ENCODE measurements around the gene C6orf132.

C6orf132 gene

GRCh38 chr6:42135161-42135560 lies 7.3 kb downstream of the C6orf132 start:
- no peak for DNase-seq (ENCODE audit: low read depth)

- DNase-seq (ENCODE audit: low read depth) = no peak
These were observed 8.5 kb downstream of the C6orf132 start for GRCh38 chr6:42133926-42134325.

GRCh38 chr6:42131531-42131930 lies 10.9 kb downstream of the C6orf132 start:
- DNase-seq (ENCODE audit: low read depth) = no peak

GRCh38 chr6:42129360-42129676 lies 13.1 kb downstream of the C6orf132 start:
- DNase-seq (ENCODE audit: low read depth) = no peak

- no peak for DNase-seq (ENCODE audit: low read depth)
These were observed 13.7 kb downstream of the C6orf132 start for GRCh38 chr6:42128460-42129359.

- DNase-seq (ENCODE audit: low read depth) = no peak
These were observed 16.8 kb downstream of the C6orf132 start for GRCh38 chr6:42125663-42126062.

GRCh38 chr6:42125231-42125630 lies 17.2 kb downstream of the C6orf132 start:
- no peak for DNase-seq (ENCODE audit: low read depth)

- DNase-seq (ENCODE audit: low read depth) = no peak
These were observed 18.1 kb downstream of the C6orf132 start for GRCh38 chr6:42124223-42124836.

- DNase-seq (ENCODE audit: low read depth) = no peak
These were observed 18.9 kb downstream of the C6orf132 start for GRCh38 chr6:42123379-42124103.

GRCh38 chr6:42120895-42121865 lies 21.2 kb downstream of the C6orf132 start:
- no peak for DNase-seq (ENCODE audit: low read depth)

GRCh38 chr6:42118162-42119001 lies 24.0 kb downstream of the C6orf132 start:
- no peak for DNase-seq (ENCODE audit: low read depth)

GRCh38 chr6:42117843-42118161 lies 24.6 kb downstream of the C6orf132 start:
- no peak for DNase-seq (ENCODE audit: low read depth)

- DNase-seq (ENCODE audit: low read depth) = no peak
These were observed 28.3 kb downstream of the C6orf132 start for GRCh38 chr6:42113936-42114636.

- no peak for DNase-seq (ENCODE audit: low read depth)
These were observed 30.1 kb downstream of the C6orf132 start for GRCh38 chr6:42112351-42112750.

GRCh38 chr6:42110683-42111082 lies 31.7 kb downstream of the C6orf132 start:
- DNase-seq (ENCODE audit: low read depth) = no peak

GRCh38 chr6:42108071-42108470 lies 34.3 kb downstream of the C6orf132 start:
- DNase-seq (ENCODE audit: low read depth) = no peak

GRCh38 chr6:42106112-42107023 lies 36.1 kb downstream of the C6orf132 start:
- no peak for DNase-seq (ENCODE audit: low read depth)

GRCh38 chr6:42105709-42106108 lies 36.7 kb downstream of the C6orf132 start:
- no peak for DNase-seq (ENCODE audit: low read depth)

GRCh38 chr6:42105156-42105648 lies 37.2 kb downstream of the C6orf132 start:
- no peak for DNase-seq (ENCODE audit: low read depth)

Data from stimulated activated CD8-positive, alpha-beta memory T cell treated with anti-CD3 and anti-CD28 coated beads, Interleukin-7, amount 100 ng/mL, for 24 hours (primary cell).